ENCODE results near the gene ZNF793.

ZNF793 gene

GRCh38 chr19:37572203-37572602 lies 65.5 kb downstream of the ZNF793 start:
- DNase-seq: no peak

DNA sequence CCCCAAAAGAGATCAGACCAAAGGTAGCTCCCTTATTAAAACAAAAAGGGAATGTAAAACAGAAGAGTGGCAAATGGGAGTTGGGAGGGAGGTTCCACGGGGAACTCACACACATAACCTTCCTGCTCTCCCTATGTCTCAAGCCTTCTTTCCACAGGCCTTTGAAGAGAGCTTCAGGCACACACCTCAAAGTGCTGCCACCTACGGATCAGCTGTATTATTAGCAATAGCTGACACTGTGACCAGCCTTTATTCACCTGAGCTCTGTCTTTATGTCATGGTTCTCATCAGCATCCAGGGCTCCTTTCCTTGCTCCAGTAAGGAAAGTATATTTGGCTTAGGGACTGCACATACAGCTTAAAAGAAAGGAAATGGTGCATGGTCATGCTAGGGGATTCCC lies 76.6 kb downstream of the ZNF793 start:
- DNase-seq: no peak
